DND-41 (cell line): Measurements from ENCODE around the gene GZMM.

ENCODE experiments used
- EZH2 ChIP-seq: IDR thresholded peaks from 3 replicates; pipeline ENCODE4 v1.6.1; 2012; ENCODE audit warnings: borderline replicate concordance, low read depth, mild to moderate bottlenecking, moderate library complexity, low read length, inconsistent platforms; ENCODE audit not compliant: severe bottlenecking
- TF ChIP-seq, protein P1 (sequence below): IDR thresholded peaks from 2 replicates; pipeline ENCODE4 v1.5.1; 2012; ENCODE audit warnings: borderline replicate concordance, low read length, moderate library complexity, mild to moderate bottlenecking; ENCODE audit not compliant: poor library complexity, severe bottlenecking; ENCODE audit errors: extremely low read depth

GRCh38 chr19:495081-495401, 48.8 kb upstream of the GZMM start:
- no peak for TF ChIP-seq EZH2
- TF ChIP-seq, protein P1, sequence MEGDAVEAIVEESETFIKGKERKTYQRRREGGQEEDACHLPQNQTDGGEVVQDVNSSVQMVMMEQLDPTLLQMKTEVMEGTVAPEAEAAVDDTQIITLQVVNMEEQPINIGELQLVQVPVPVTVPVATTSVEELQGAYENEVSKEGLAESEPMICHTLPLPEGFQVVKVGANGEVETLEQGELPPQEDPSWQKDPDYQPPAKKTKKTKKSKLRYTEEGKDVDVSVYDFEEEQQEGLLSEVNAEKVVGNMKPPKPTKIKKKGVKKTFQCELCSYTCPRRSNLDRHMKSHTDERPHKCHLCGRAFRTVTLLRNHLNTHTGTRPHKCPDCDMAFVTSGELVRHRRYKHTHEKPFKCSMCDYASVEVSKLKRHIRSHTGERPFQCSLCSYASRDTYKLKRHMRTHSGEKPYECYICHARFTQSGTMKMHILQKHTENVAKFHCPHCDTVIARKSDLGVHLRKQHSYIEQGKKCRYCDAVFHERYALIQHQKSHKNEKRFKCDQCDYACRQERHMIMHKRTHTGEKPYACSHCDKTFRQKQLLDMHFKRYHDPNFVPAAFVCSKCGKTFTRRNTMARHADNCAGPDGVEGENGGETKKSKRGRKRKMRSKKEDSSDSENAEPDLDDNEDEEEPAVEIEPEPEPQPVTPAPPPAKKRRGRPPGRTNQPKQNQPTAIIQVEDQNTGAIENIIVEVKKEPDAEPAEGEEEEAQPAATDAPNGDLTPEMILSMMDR: no peak
